SK-N-SH (cell line): ENCODE measurements around the gene G3BP2. TPM values are rescaled to one million over a fixed set of nuclear protein-coding genes. Genes with fewer than 3 reads are reported as not detected.

ENCODE experiments used
- CTCF ChIA-PET: fragments of 300-600, 350-600 bp; formaldehyde crosslinking; extraction: SDS; loops from one replicate; lab custom pipeline; 2021; lab: Yijun Ruan, JAX
- POLR2A ChIA-PET: fragments of 350-600 bp; sonication (Branson Sonifier 250); formaldehyde crosslinking; extraction: SDS; loops from one replicate; lab custom pipeline; 2020; ENCODE audit warnings: antibody characterized with exemption, inconsistent platforms; lab: Yijun Ruan, JAX
- DNase-seq: peaks from one replicate; pipeline ENCODE4 v3.0.0; 2012
- H2AFZ ChIP-seq: fragments of 200-600 bp; sonication (generic); 2 replicates; pipeline ENCODE4 v1.8.1; 2016; ENCODE audit warnings: antibody characterized with exemption, mild to moderate bottlenecking, low read depth
- H3F3A ChIP-seq: fragments of 200-600 bp; sonication (generic); replicated peaks from 2 replicates; pipeline ENCODE3; 2016; ENCODE audit warnings: antibody characterized with exemption, mild to moderate bottlenecking; ENCODE audit not compliant: insufficient read depth
- H3K27ac ChIP-seq, 2 experiments: fragments of 200-500 bp in 1 of 2; fragments of 200-600 bp in 1 of 2; sonication (Bioruptor generic) in 1 of 2; sonication (generic), shearing (Covaris generic) in 1 of 2; 2 replicates each; pipeline versions ENCODE4 v1.5.1 to v1.6.1; 2014 to 2016; ENCODE audit warnings: low read depth in 2 of 2, inconsistent platforms in 1 of 2, low read length in 1 of 2, mild to moderate bottlenecking in 1 of 2, mixed read lengths in 1 of 2
- H3K27me3 ChIP-seq: fragments of 200-600 bp; sonication (generic), shearing (Covaris generic); 2 replicates; pipeline ENCODE4 v1.6.1; 2016; ENCODE audit warnings: mixed run types; ENCODE audit not compliant: insufficient read depth
- H3K36me3 ChIP-seq, 2 experiments: fragments of 200-500 bp in 1 of 2; fragments of 200-600 bp in 1 of 2; sonication (Bioruptor generic) in 1 of 2; sonication (generic) in 1 of 2; replicated peaks in 1 of 2; 2 replicates each; pipeline versions ENCODE3 to v1.5.1; 2014 to 2016; ENCODE audit warnings: low read length in 1 of 2, mild to moderate bottlenecking in 1 of 2; ENCODE audit not compliant: insufficient read depth in 2 of 2, control insufficient read depth in 1 of 2
- H3K4me1 ChIP-seq, 2 experiments: fragments of 200-500 bp in 1 of 2; fragments of 200-600 bp in 1 of 2; sonication (Bioruptor generic) in 1 of 2; sonication (generic), shearing (Covaris generic) in 1 of 2; 2 replicates each; pipeline versions ENCODE4 v1.5.1 to v1.6.1; 2014 to 2016; ENCODE audit warnings: low read depth in 1 of 2, low read length in 1 of 2, mixed run types in 1 of 2; ENCODE audit not compliant: insufficient read depth in 2 of 2, control insufficient read depth in 1 of 2
- H3K4me2 ChIP-seq: fragments of 200-600 bp; sonication (generic), shearing (Covaris generic); 2 replicates; pipeline ENCODE4 v1.6.1; 2017; ENCODE audit warnings: mixed run types
- H3K4me3 ChIP-seq, 2 experiments: fragments of 200-500 bp in 1 of 2; fragments of 200-600 bp in 1 of 2; sonication (Bioruptor generic) in 1 of 2; sonication (generic), shearing (Covaris generic) in 1 of 2; 2 replicates each; pipeline versions ENCODE4 v1.5.1 to v1.8.1; 2014 to 2016; ENCODE audit warnings: low read depth in 2 of 2, inconsistent platforms in 1 of 2, low read length in 1 of 2, mild to moderate bottlenecking in 1 of 2, mixed read lengths in 1 of 2, moderate library complexity in 1 of 2
- H3K79me2 ChIP-seq: fragments of 200-600 bp; sonication (generic); 2 replicates; pipeline ENCODE4 v1.8.1; 2017; ENCODE audit warnings: mild to moderate bottlenecking; ENCODE audit not compliant: insufficient read depth
- H3K9ac ChIP-seq: fragments of 200-600 bp; sonication (generic); 2 replicates; pipeline ENCODE4 v1.6.1; 2017; ENCODE audit warnings: mixed run types
- H3K9me2 ChIP-seq: fragments of 200-600 bp; sonication (generic); 2 replicates; pipeline ENCODE4 v1.6.1; 2017; ENCODE audit warnings: mixed run types
- H3K9me3 ChIP-seq: fragments of 200-600 bp; sonication (generic); 2 replicates; pipeline ENCODE4 v1.6.1; 2017; ENCODE audit warnings: mixed run types, mild to moderate bottlenecking, moderate library complexity
- H4K20me1 ChIP-seq: fragments of 200-600 bp; sonication (generic); 2 replicates; pipeline ENCODE4 v1.6.1; 2017; ENCODE audit warnings: mild to moderate bottlenecking, mixed run types; ENCODE audit not compliant: insufficient read depth
- CHD2 ChIP-seq: fragments of 150-350 bp; IDR thresholded peaks from 2 replicates; pipeline ENCODE4 v1.6.1; 2018; ENCODE audit warnings: low read length; ENCODE audit not compliant: partially characterized antibody
- ELF1 ChIP-seq: IDR thresholded peaks from 2 replicates; pipeline ENCODE4 v1.4.0; 2012
- EP300 ChIP-seq, 2 experiments: IDR thresholded peaks; 2 replicates each; pipeline versions ENCODE4 v1.4.0 to v1.6.1; 2012; ENCODE audit warnings: borderline replicate concordance in 1 of 2, low read depth in 1 of 2, low read length in 1 of 2
- FOSL2 ChIP-seq: IDR thresholded peaks from 2 replicates; pipeline ENCODE4 v1.4.0; 2012; ENCODE audit warnings: low read depth, mild to moderate bottlenecking, moderate library complexity, borderline replicate concordance
- GABPA ChIP-seq: IDR thresholded peaks from 2 replicates; pipeline ENCODE4 v1.4.0; 2012; ENCODE audit warnings: low read depth, mild to moderate bottlenecking
- GATA2 ChIP-seq: sonication (generic); formaldehyde crosslinking; IDR thresholded peaks from 2 replicates; pipeline ENCODE4 v1.5.0; 2020; ENCODE audit warnings: mild to moderate bottlenecking, missing genetic modification reagents
- IRF3 ChIP-seq: fragments of 150-350 bp; IDR thresholded peaks from 2 replicates; pipeline ENCODE4 v1.6.1; 2016; ENCODE audit warnings: mild to moderate bottlenecking, low read depth, low read length
- JUND ChIP-seq: IDR thresholded peaks from 2 replicates; pipeline ENCODE4 v1.4.0; 2012
- MEF2A ChIP-seq: IDR thresholded peaks from 2 replicates; pipeline ENCODE4 v1.4.0; 2012; ENCODE audit warnings: low read depth, borderline replicate concordance
- RCOR1 ChIP-seq: fragments of 150-350 bp; IDR thresholded peaks from 2 replicates; pipeline ENCODE4 v1.6.1; 2017; ENCODE audit warnings: antibody characterized with exemption, low read length
- REST ChIP-seq: IDR thresholded peaks from 2 replicates; pipeline ENCODE4 v1.6.1; 2012; ENCODE audit warnings: mild to moderate bottlenecking, low read depth, low read length, moderate library complexity
- SIN3A ChIP-seq: IDR thresholded peaks from 2 replicates; pipeline ENCODE4 v1.6.1; 2012; ENCODE audit warnings: low read depth, mild to moderate bottlenecking, low read length, moderate library complexity, borderline replicate concordance
- TAF1 ChIP-seq: IDR thresholded peaks from 2 replicates; pipeline ENCODE4 v1.6.1; 2012; ENCODE audit warnings: low read depth, mild to moderate bottlenecking, low read length, moderate library complexity, borderline replicate concordance
- TEAD4 ChIP-seq: IDR thresholded peaks from 2 replicates; pipeline ENCODE4 v1.4.0; 2012; ENCODE audit warnings: mild to moderate bottlenecking, borderline replicate concordance; ENCODE audit not compliant: insufficient read depth
- WGBS: methylation state at CpG from one replicate; pipeline ENCODE4 v1.1.6; 2017; ENCODE audit warnings: low lambda C conversion rate; 5-methylcytosine and 5-hydroxymethylcytosine counted together
- polyA plus RNA-seq, 3 experiments: library from polyadenylated mRNA; depleted of rRNA; stranded (reverse); fragments of >200 nt; gene quantifications; 2 replicates each; pipeline ENCODE4 v1.2.3, GENCODE V29; 2012

The G3BP2 gene
- polyA plus RNA-seq, 1 of the 3 experiments (the other 2 are of a cell fraction): 35.9 TPM

GRCh38 chr4:75705198-75705977 is 32.2 kb upstream of the G3BP2 start:
- no peak for DNase-seq
- no peak overlapping the region for H3K4me2 ChIP-seq
- H3K9me3 ChIP-seq: no peaks in the 10 kb centered on the region
- H3K4me1 ChIP-seq: peaks cover 0 to 11% of the 10 kb centered on the region in 2 experiments; a peak in 1 of 4 replicates
- H2AFZ ChIP-seq: no peak overlapping the region
- H3K9me2 ChIP-seq: no peaks in the 10 kb centered on the region
- no peak overlapping the region for H3K27ac ChIP-seq
- TF ChIP-seq TEAD4 (no peak), MEF2A (no peak), GATA2 (CRISPR knock-in tag) (no peak)
- WGBS: 94% methylated on average over 6 of the region's 6 CpGs
- no peak overlapping the region for H3K4me3 ChIP-seq
- no peaks in the 10 kb centered on the region for H3K79me2 ChIP-seq
- H3K9ac ChIP-seq: no peak overlapping the region
- no peaks in the 10 kb centered on the region for H3F3A ChIP-seq
- ChIA-PET POLR2A (no interaction called here), CTCF (interaction anchor here (0.7 to 1.0 kb wide), 3 partner anchors 14 to 1556 kb away, joined by 3 to 4 read pairs (median 4); partner anchors contain the start of gene USO1)
- peaks cover 0 to 7% of the 10 kb centered on the region in 2 experiments for H3K36me3 ChIP-seq
- no peaks in the 10 kb centered on the region for H4K20me1 ChIP-seq
- no peaks in the 10 kb centered on the region for H3K27me3 ChIP-seq

GRCh38 chr4:75702919-75703411 is 29.8 kb upstream of the G3BP2 start:
- H3K27ac ChIP-seq: peak overlapping the region in 1 of 2 experiments; percentile 60; a peak in 1 of 4 replicates
- H4K20me1 ChIP-seq: no peaks in the 10 kb centered on the region
- H3K4me2 ChIP-seq: no peak overlapping the region
- no peak for TF ChIP-seq TEAD4
- TF ChIP-seq CHD2: peak; percentile 39
- TF ChIP-seq EP300 (IDR thresholded peaks at IDR 0.05; ENCODE audit: borderline replicate concordance in 1 of 2, low read depth in 1 of 2, low read length in 1 of 2): peak in 1 of 2 experiments; percentile 55; a peak in 1 of 4 replicates
- peak; percentile 37; the same call in 1 of the 2 replicates for TF ChIP-seq RCOR1
- TF ChIP-seq GATA2 (CRISPR knock-in tag): peak; percentile 74
- TF ChIP-seq JUND: no peak
- H3K9ac ChIP-seq: no peak overlapping the region
- peak; percentile 36 for DNase-seq
- no peaks in the 10 kb centered on the region for H3K79me2 ChIP-seq
- ChIA-PET CTCF (interaction anchor here (1.1 to 1.6 kb wide), 3 partner anchors 20 to 145 kb away, joined by 4 to 5 read pairs (median 4); no protein-coding TSS in a partner anchor), POLR2A (no interaction called here)
- H3K36me3 ChIP-seq: peaks cover 0 to 7% of the 10 kb centered on the region in 2 experiments
- no peaks in the 10 kb centered on the region for H3K27me3 ChIP-seq
- no peaks in the 10 kb centered on the region for H3K9me2 ChIP-seq
- no peaks in the 10 kb centered on the region for H3K9me3 ChIP-seq
- no peak overlapping the region for H2AFZ ChIP-seq
- WGBS: 72% methylated on average over 4 of the region's 4 CpGs
- H3K4me1 ChIP-seq: peaks cover 0 to 11% of the 10 kb centered on the region in 2 experiments; a peak in 1 of 4 replicates
- no peaks in the 10 kb centered on the region for H3F3A ChIP-seq
- no peak overlapping the region for H3K4me3 ChIP-seq

GRCh38 chr4:75699299-75699698 is 26.1 kb upstream of the G3BP2 start:
- H3K9ac ChIP-seq: no peak overlapping the region
- no peaks in the 10 kb centered on the region for H3K9me3 ChIP-seq
- DNase-seq: no peak
- no peak overlapping the region for H3K4me3 ChIP-seq
- H4K20me1 ChIP-seq: no peaks in the 10 kb centered on the region
- peaks cover 0 to 9% of the 10 kb centered on the region in 2 experiments; a peak in 1 of 4 replicates for H3K4me1 ChIP-seq
- H3K27ac ChIP-seq: no peak overlapping the region
- 2% methylated on average over 1 of the region's 1 CpG for WGBS
- H3F3A ChIP-seq: no peaks in the 10 kb centered on the region
- no peaks in the 10 kb centered on the region for H3K36me3 ChIP-seq
- H3K4me2 ChIP-seq: no peak overlapping the region
- no peaks in the 10 kb centered on the region for H3K27me3 ChIP-seq
- H2AFZ ChIP-seq: no peak overlapping the region
- ChIA-PET POLR2A (no interaction called here), CTCF (no interaction called here)
- no peaks in the 10 kb centered on the region for H3K9me2 ChIP-seq
- no peaks in the 10 kb centered on the region for H3K79me2 ChIP-seq
- no peak for TF ChIP-seq JUND
- no peak for TF ChIP-seq FOSL2
- TF ChIP-seq REST: no peak
- TF ChIP-seq SIN3A: no peak
- TF ChIP-seq ELF1: no peak
- TF ChIP-seq TAF1: no peak
- no peak for TF ChIP-seq IRF3
- TF ChIP-seq GABPA: no peak
